ENCODE measurements around the gene AHR. TPM values are rescaled to one million over a fixed set of nuclear protein-coding genes. Genes with fewer than 3 reads are reported as not detected.
A peak's percentile ranks its signal among the peaks of the same experiment; 100 is the strongest.

Gene AHR
- total RNA-seq (2022) (280 and 288 TPM in 2 replicates), Bru-seq, nascent RNA (percentile 92 among the genes with signal in this experiment), BruChase-seq, experiment 1, labeled RNA remaining after a 6-hour chase (percentile 80 among the genes with signal in this experiment), BruChase-seq, experiment 2, labeled RNA remaining after a 2-hour chase (percentile 92 among the genes with signal in this experiment)
- long read RNA-seq, full-length matches to known transcripts = 10 of 85 reads
- long read RNA-seq, partial matches to known transcripts = 21 of 85 reads
- long read RNA-seq, other reads (novel, unspliced or antisense) = 54 of 85 reads

DNA sequence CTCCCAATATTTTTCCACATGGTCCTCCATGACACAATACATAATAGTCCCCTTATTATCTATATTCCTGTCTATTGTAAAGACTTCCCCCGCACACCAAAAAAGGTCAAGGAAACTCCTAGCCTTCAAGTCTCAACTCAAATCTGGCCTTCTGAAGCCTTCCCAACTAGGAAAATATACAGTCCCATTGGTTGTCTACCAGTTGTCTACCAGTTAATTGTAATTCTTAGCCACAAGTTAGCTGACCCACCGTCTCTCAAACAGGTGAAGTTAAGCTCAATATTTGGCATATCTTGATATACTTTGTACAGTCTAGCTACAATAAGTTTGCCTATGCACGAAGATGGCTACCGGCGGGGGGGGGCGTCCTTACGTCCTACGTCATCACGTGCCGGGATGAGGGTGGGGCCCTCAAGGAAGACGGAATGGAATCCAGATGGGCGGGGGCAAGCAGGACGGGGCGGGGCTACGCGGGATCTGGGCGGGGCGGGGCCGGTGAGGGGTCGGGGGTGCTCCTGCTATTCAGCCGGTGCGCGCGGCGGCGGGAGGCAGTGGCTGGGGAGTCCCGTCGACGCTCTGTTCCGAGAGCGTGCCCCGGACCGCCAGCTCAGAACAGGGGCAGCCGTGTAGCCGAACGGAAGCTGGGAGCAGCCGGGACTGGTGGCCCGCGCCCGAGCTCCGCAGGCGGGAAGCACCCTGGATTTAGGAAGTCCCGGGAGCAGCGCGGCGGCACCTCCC lies at the start of gene AHR:
AHR (plus strand) TSS at position 551 of the 738 bp plus-strand sequence. CDS start 613 bp downstream, outside the sequence.
- peaks cover 28% of the 10 kb centered on the region for H3K4me1 Mint-ChIP-seq (ENCODE audit: low read depth, unreplicated experiment)
- intact Hi-C loops (cut with micrococcal nuclease; ENCODE audit: unreplicated experiment) = loop anchor here (2.0 kb wide), 1 partner anchor 63 kb away; no protein-coding TSS in a partner anchor
- CTCF ChIA-PET = interaction anchor here (0.5 to 4.4 kb wide), 18 partner anchors 21 to 407 kb away, joined by 3 to 38 read pairs (median 4); no protein-coding TSS in a partner anchor
- H3K9me3 Mint-ChIP-seq (ENCODE audit: low read depth, unreplicated experiment) = no peaks in the 10 kb centered on the region
- H3K4me3 Mint-ChIP-seq (ENCODE audit: low read depth, unreplicated experiment) = peak within 1 kb of the TSS; percentile 85
- peak within 1 kb of the TSS; percentile 93 for H3K27ac Mint-ChIP-seq (ENCODE audit: unreplicated experiment)
- peak; percentile 96 for DNase-seq
- peaks cover 39% of the 10 kb centered on the region for H3K36me3 Mint-ChIP-seq (ENCODE audit: insufficient read depth, unreplicated experiment)
- no TSS peak for BruUV-seq (replicated peaks)
- no peaks in the 10 kb centered on the region for H3K27me3 Mint-ChIP-seq (ENCODE audit: unreplicated experiment)
- TF ChIP-seq, protein P1, sequence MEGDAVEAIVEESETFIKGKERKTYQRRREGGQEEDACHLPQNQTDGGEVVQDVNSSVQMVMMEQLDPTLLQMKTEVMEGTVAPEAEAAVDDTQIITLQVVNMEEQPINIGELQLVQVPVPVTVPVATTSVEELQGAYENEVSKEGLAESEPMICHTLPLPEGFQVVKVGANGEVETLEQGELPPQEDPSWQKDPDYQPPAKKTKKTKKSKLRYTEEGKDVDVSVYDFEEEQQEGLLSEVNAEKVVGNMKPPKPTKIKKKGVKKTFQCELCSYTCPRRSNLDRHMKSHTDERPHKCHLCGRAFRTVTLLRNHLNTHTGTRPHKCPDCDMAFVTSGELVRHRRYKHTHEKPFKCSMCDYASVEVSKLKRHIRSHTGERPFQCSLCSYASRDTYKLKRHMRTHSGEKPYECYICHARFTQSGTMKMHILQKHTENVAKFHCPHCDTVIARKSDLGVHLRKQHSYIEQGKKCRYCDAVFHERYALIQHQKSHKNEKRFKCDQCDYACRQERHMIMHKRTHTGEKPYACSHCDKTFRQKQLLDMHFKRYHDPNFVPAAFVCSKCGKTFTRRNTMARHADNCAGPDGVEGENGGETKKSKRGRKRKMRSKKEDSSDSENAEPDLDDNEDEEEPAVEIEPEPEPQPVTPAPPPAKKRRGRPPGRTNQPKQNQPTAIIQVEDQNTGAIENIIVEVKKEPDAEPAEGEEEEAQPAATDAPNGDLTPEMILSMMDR (IDR thresholded peaks at IDR 0.05; ENCODE audit: unreplicated experiment) = no peak

DNA sequence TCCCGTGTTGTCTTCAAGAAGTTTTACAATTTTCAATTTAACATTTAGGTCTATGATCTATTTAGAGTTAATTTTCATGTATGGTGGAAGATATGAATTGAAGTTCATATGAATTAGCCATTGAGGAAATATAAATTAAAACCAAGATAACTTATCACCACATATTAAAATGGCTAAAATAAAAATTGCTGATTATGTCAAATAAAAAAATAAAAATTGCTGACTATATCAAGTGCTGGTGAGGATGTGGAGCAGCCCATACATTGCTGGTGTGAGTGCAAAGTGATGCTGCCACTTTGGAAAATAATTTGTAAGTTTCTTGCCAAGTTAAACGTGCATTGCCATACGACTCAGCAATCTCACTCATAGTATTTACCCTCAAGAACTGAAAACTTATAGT lies 44.6 kb upstream of the AHR start:
- Mint-ChIP-seq H3K9me3 (ENCODE audit: low read depth, unreplicated experiment) (no peaks in the 10 kb centered on the region), H3K4me3 (ENCODE audit: low read depth, unreplicated experiment) (no peak overlapping the region), H3K36me3 (ENCODE audit: insufficient read depth, unreplicated experiment) (no peaks in the 10 kb centered on the region), H3K27ac (ENCODE audit: unreplicated experiment) (no peak overlapping the region), H3K27me3 (ENCODE audit: unreplicated experiment) (no peaks in the 10 kb centered on the region), H3K4me1 (ENCODE audit: low read depth, unreplicated experiment) (peaks cover 41% of the 10 kb centered on the region)
- intact Hi-C loops (cut with micrococcal nuclease; ENCODE audit: unreplicated experiment) = no loop called here
- no peak for DNase-seq
- no TSS peak for BruUV-seq (replicated peaks)
- CTCF ChIA-PET = no interaction called here
- TF ChIP-seq, protein P1 (IDR thresholded peaks at IDR 0.05; ENCODE audit: unreplicated experiment) = no peak

DNA sequence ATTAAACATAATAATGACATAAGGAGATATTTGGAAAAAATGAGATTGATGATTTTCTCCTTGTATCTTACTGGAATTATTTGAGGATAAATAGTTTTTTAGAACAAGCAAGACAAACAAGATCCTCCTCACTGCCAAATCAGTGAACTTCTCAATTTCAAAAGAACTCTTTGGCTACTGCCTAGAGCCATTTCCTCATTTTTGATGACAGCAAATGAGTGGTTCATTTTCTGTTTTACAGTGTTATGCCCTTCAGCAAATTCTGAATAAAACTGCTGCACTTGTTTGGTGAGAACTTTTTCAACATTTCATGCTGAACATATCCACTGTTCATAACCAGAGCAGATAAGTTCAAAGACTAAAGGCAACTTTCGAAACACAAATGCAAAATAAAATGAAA lies 42.5 kb upstream of the AHR start:
- TF ChIP-seq, protein P1 (IDR thresholded peaks at IDR 0.05; ENCODE audit: unreplicated experiment) = no peak
- DNase-seq = no peak
- Mint-ChIP-seq H3K27ac (ENCODE audit: unreplicated experiment) (no peak overlapping the region), H3K4me1 (ENCODE audit: low read depth, unreplicated experiment) (peaks cover 49% of the 10 kb centered on the region), H3K9me3 (ENCODE audit: low read depth, unreplicated experiment) (no peaks in the 10 kb centered on the region), H3K27me3 (ENCODE audit: unreplicated experiment) (no peaks in the 10 kb centered on the region), H3K4me3 (ENCODE audit: low read depth, unreplicated experiment) (no peak overlapping the region), H3K36me3 (ENCODE audit: insufficient read depth, unreplicated experiment) (no peaks in the 10 kb centered on the region)
- intact Hi-C loops (cut with micrococcal nuclease; ENCODE audit: unreplicated experiment) = no loop called here
- BruUV-seq (replicated peaks) = no TSS peak
- CTCF ChIA-PET = no interaction called here

DNA sequence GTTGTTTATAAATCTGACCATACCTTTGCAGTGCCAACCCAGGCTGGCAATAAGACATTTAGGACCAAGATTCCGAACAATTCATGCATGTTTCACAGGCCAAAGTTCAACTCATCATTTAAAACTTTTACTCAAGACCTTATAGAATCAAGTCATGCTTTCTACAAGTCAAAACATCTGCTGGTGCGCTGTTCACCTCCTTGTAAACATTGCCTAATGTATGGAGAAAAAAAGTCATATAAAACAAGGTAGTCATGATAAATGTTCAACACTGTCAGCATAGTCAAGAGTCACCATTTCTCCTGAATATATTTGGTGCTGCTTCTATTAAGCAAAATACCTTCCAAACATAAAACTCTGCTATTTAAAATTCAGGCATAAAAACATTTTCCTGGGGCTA lies 42.1 kb upstream of the AHR start:
- Mint-ChIP-seq H3K9me3 (ENCODE audit: low read depth, unreplicated experiment) (no peaks in the 10 kb centered on the region), H3K4me1 (ENCODE audit: low read depth, unreplicated experiment) (peaks cover 53% of the 10 kb centered on the region), H3K27ac (ENCODE audit: unreplicated experiment) (no peak overlapping the region), H3K36me3 (ENCODE audit: insufficient read depth, unreplicated experiment) (no peaks in the 10 kb centered on the region), H3K4me3 (ENCODE audit: low read depth, unreplicated experiment) (no peak overlapping the region), H3K27me3 (ENCODE audit: unreplicated experiment) (no peaks in the 10 kb centered on the region)
- no TSS peak for BruUV-seq (replicated peaks)
- DNase-seq = no peak
- TF ChIP-seq, protein P1 (IDR thresholded peaks at IDR 0.05; ENCODE audit: unreplicated experiment) = no peak
- CTCF ChIA-PET = no interaction called here
- intact Hi-C loops (cut with micrococcal nuclease; ENCODE audit: unreplicated experiment) = no loop called here

Data from Calu3 (cell line).